Nephron (organoid): Measurements from ENCODE around the gene CNTN6.

Source experiments
- H3K27ac Mint-ChIP-seq, 3 experiments: 2 replicates each; pipeline ENCODE4 v1.8.0; 2020; ENCODE audit warnings: mixed read lengths in 3 of 3, mild to moderate bottlenecking in 2 of 3, moderate library complexity in 1 of 3
- H3K27me3 Mint-ChIP-seq: 2 replicates; pipeline ENCODE4 v1.8.0; 2021; ENCODE audit warnings: low read depth, mild to moderate bottlenecking, moderate library complexity, mixed read lengths
- H3K36me3 Mint-ChIP-seq: 2 replicates; pipeline ENCODE4 v1.8.0; 2020; ENCODE audit warnings: low read depth, mixed read lengths
- H3K4me1 Mint-ChIP-seq: 2 replicates; pipeline ENCODE4 v1.8.0; 2020; ENCODE audit warnings: mixed read lengths
- H3K4me3 Mint-ChIP-seq, 3 experiments: 2 replicates each; pipeline ENCODE4 v1.8.0; 2020; ENCODE audit warnings: mild to moderate bottlenecking in 3 of 3, mixed read lengths in 3 of 3, moderate library complexity in 2 of 3
- H3K9me3 Mint-ChIP-seq: 2 replicates; pipeline ENCODE4 v1.8.0; 2020; ENCODE audit warnings: mixed read lengths
- CTCF ChIP-seq, 3 experiments: fragments of 200-600 bp; sonication (generic); IDR thresholded peaks; one replicate each; pipeline ENCODE4 v1.5.0; 2021; ENCODE audit warnings: antibody characterized with exemption in 3 of 3; ENCODE audit not compliant: unreplicated experiment in 3 of 3

CNTN6 gene

DNA sequence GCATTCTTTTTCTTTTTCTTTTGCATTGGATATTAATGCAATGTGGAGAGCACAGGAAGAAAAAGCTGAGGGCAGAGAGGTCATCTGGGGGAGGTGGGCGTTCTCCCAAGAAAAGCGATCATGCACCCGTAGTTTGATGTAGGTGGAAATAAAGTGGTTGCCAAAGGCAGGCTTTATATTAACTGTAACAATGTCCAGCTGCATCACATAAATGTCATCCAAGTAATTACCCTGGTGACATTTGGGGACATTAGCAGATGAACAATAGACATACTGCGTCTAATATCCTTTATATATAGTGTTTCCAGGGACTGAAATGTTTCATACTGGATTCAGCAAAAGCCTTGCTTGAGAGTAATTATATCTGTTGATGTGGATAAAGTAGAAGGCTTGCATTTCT lies 135.5 kb downstream of the CNTN6 start:
- Mint-ChIP-seq H3K27ac (peak overlapping the region in 2 of 3 experiments; percentile 19 to 60), H3K27me3 (no peaks in the 10 kb centered on the region), H3K4me1 (peaks cover 13% of the 10 kb centered on the region), H3K36me3 (peaks cover 3% of the 10 kb centered on the region), H3K4me3 (no peak overlapping the region), H3K9me3 (peaks cover 4% of the 10 kb centered on the region)
- TF ChIP-seq CTCF (IDR thresholded peaks at IDR 0.05; ENCODE audit: unreplicated experiment in 3 of 3), result no peak

GRCh38 chr3:1230920-1231319 lies 138.1 kb downstream of the CNTN6 start:
- H3K4me1 Mint-ChIP-seq, result peaks cover 13% of the 10 kb centered on the region
- no peaks in the 10 kb centered on the region for H3K27me3 Mint-ChIP-seq
- H3K36me3 Mint-ChIP-seq, result peaks cover 3% of the 10 kb centered on the region
- H3K27ac Mint-ChIP-seq, result no peak overlapping the region
- TF ChIP-seq CTCF (IDR thresholded peaks at IDR 0.05; ENCODE audit: unreplicated experiment in 3 of 3), result no peak
- no peak overlapping the region for H3K4me3 Mint-ChIP-seq
- H3K9me3 Mint-ChIP-seq, result peaks cover 4% of the 10 kb centered on the region

- Mint-ChIP-seq H3K4me3 (no peak overlapping the region), H3K4me1 (peaks cover 13% of the 10 kb centered on the region), H3K36me3 (peaks cover 3% of the 10 kb centered on the region)
These were observed 139.5 kb downstream of the CNTN6 start for GRCh38 chr3:1232276-1232675.

GRCh38 chr3:1235526-1236120 lies 142.8 kb downstream of the CNTN6 start:
- H3K27me3 Mint-ChIP-seq, result no peaks in the 10 kb centered on the region
- H3K27ac Mint-ChIP-seq, result no peak overlapping the region
- TF ChIP-seq CTCF (IDR thresholded peaks at IDR 0.05; ENCODE audit: unreplicated experiment in 3 of 3), result no peak
- peaks cover 4% of the 10 kb centered on the region for H3K9me3 Mint-ChIP-seq
- H3K4me1 Mint-ChIP-seq, result no peaks in the 10 kb centered on the region
- no peak overlapping the region for H3K4me3 Mint-ChIP-seq
- peaks cover 3% of the 10 kb centered on the region for H3K36me3 Mint-ChIP-seq

More at GRCh38 chr3:1232276-1232675, 139.5 kb downstream of the CNTN6 start:
- no peak for TF ChIP-seq CTCF (IDR thresholded peaks at IDR 0.05; ENCODE audit: unreplicated experiment in 3 of 3)
- H3K27ac Mint-ChIP-seq, result no peak overlapping the region
- no peaks in the 10 kb centered on the region for H3K27me3 Mint-ChIP-seq
- peaks cover 4% of the 10 kb centered on the region for H3K9me3 Mint-ChIP-seq

- peak in 1 of 3 experiments; percentile 12 for TF ChIP-seq CTCF (IDR thresholded peaks at IDR 0.05; ENCODE audit: unreplicated experiment in 3 of 3)
- Mint-ChIP-seq H3K4me1 (peaks cover 18% of the 10 kb centered on the region), H3K4me3 (no peak overlapping the region), H3K27ac (peak overlapping the region in 1 of 3 experiments; percentile 55), H3K27me3 (no peaks in the 10 kb centered on the region), H3K9me3 (no peaks in the 10 kb centered on the region), H3K36me3 (no peaks in the 10 kb centered on the region)
These were observed 158.6 kb downstream of the CNTN6 start for GRCh38 chr3:1251282-1252060.
